Limb (tissue), 2 donors: Measurements from ENCODE around the gene SPHK2.

Experiments
- DNase-seq, 2 donors: peaks; one replicate each; pipeline ENCODE4 v3.0.0-alpha.2; 2016; ENCODE audit errors: extremely low spot score in 2 of 2

SPHK2 gene

GRCh38 chr19:48603449-48603848, 15.9 kb upstream of the SPHK2 start:
- DNase-seq = no peak

- DNase-seq = no peak
Measured at GRCh38 chr19:48603850-48604249, 15.5 kb upstream of the SPHK2 start.

- no peak for DNase-seq
Measured at GRCh38 chr19:48606463-48607358, 12.6 kb upstream of the SPHK2 start, which contains the start of gene SPACA4. Gene SPACA4 (plus strand): TSS chr19:48606742. CDS start chr19:48606979, 237 bp downstream.

- DNase-seq = no peak
Measured at GRCh38 chr19:48607359-48607755, 11.9 kb upstream of the SPHK2 start.

GRCh38 chr19:48608798-48609263, 10.5 kb upstream of the SPHK2 start:
- no peak for DNase-seq

- DNase-seq = no peak
Measured at GRCh38 chr19:48609571-48610108, 9.7 kb upstream of the SPHK2 start.

GRCh38 chr19:48611872-48612271, 7.4 kb upstream of the SPHK2 start:
- DNase-seq = no peak

GRCh38 chr19:48613024-48613851, 6.1 kb upstream of the SPHK2 start:
- peak in 1 of 2 donors; percentile 40 for DNase-seq

GRCh38 chr19:48613852-48614435, 5.4 kb upstream of the SPHK2 start:
- no peak for DNase-seq

- peak in 1 of 2 donors; percentile 49 for DNase-seq
Measured at GRCh38 chr19:48614436-48615230, 4.7 kb upstream of the SPHK2 start, which contains the start of gene FAM83E. Gene FAM83E (minus strand): TSS chr19:48615076. CDS start chr19:48613372, 1,704 bp downstream.

GRCh38 chr19:48615231-48616040, 3.9 kb upstream of the SPHK2 start:
- peak in 1 of 2 donors; percentile 34 for DNase-seq

GRCh38 chr19:48616041-48616436, 3.3 kb upstream of the SPHK2 start:
- DNase-seq = peak in 1 of 2 donors; percentile 33

- peak in 1 of 2 donors; percentile 22 for DNase-seq
Measured at GRCh38 chr19:48616491-48617056, 2.7 kb upstream of the SPHK2 start.

GRCh38 chr19:48617146-48617937, 2.0 kb upstream of the SPHK2 start:
- peak in 1 of 2 donors; percentile 33 for DNase-seq

- DNase-seq = peak in 1 of 2 donors; percentile 34
Measured at GRCh38 chr19:48618278-48618915, 909 bp upstream of the SPHK2 start.

GRCh38 chr19:48619692-48620585, 633 bp downstream of the SPHK2 start:
- peak in 1 of 2 donors; percentile 31 for DNase-seq

- peak in 1 of 2 donors; percentile 31 for DNase-seq
Measured at GRCh38 chr19:48623556-48624066, 4.3 kb downstream of the SPHK2 start.
